KMS-11 (cell line): ENCODE measurements around the gene TAC4.

Experiments used
- H2AFZ ChIP-seq: fragments of 200-600 bp; sonication (generic); 2 replicates; pipeline ENCODE4 v1.6.1; 2016; ENCODE audit warnings: antibody characterized with exemption, mixed run types, low read depth
- H3K27ac ChIP-seq: fragments of 200-600 bp; sonication (generic); 2 replicates; pipeline ENCODE4 v1.6.1; 2016; ENCODE audit warnings: mild to moderate bottlenecking, mixed run types
- H3K27me3 ChIP-seq: fragments of 200-600 bp; sonication (generic); 2 replicates; pipeline ENCODE4 v1.6.1; 2017; ENCODE audit warnings: mild to moderate bottlenecking, low read depth, mixed run types, moderate library complexity; ENCODE audit not compliant: insufficient read depth
- H3K36me3 ChIP-seq: fragments of 200-600 bp; sonication (generic); 2 replicates; pipeline ENCODE4 v1.6.1; 2017; ENCODE audit warnings: mild to moderate bottlenecking, mixed run types; ENCODE audit not compliant: insufficient read depth
- H3K4me1 ChIP-seq: fragments of 200-600 bp; sonication (generic); 2 replicates; pipeline ENCODE4 v1.6.1; 2016; ENCODE audit warnings: mild to moderate bottlenecking, low read depth, mixed run types; ENCODE audit not compliant: poor library complexity, severe bottlenecking
- H3K4me2 ChIP-seq: fragments of 200-600 bp; sonication (generic); 2 replicates; pipeline ENCODE4 v1.7.0; 2016; ENCODE audit warnings: mild to moderate bottlenecking, mixed run types
- H3K4me3 ChIP-seq: fragments of 200-600 bp; sonication (generic); IDR thresholded peaks from 2 replicates; pipeline ENCODE4 v1.6.1; 2017; ENCODE audit warnings: low read depth, low read length, mixed read lengths; ENCODE audit not compliant: insufficient read depth
- H3K79me2 ChIP-seq: fragments of 200-600 bp; sonication (generic); 2 replicates; pipeline ENCODE4 v1.6.1; 2016; ENCODE audit warnings: low read depth, mixed run types; ENCODE audit not compliant: insufficient read depth
- H3K9ac ChIP-seq: fragments of 200-600 bp; sonication (generic); 2 replicates; pipeline ENCODE4 v1.6.1; 2016; ENCODE audit warnings: mild to moderate bottlenecking, mixed run types
- H4K20me1 ChIP-seq: fragments of 200-600 bp; sonication (generic); 2 replicates; pipeline ENCODE4 v1.6.1; 2016; ENCODE audit warnings: mild to moderate bottlenecking, mixed run types; ENCODE audit not compliant: insufficient read depth
- CTCF ChIP-seq: fragments of 200-600 bp; sonication (generic); conservative IDR thresholded peaks from 2 replicates; pipeline ENCODE4 v1.6.1; 2017; ENCODE audit warnings: low read depth, mild to moderate bottlenecking, antibody characterized with exemption, low read length, moderate library complexity, mixed read lengths

Gene TAC4

GRCh38 chr17:49890077-49890821, 42.4 kb upstream of the TAC4 start:
- H4K20me1 ChIP-seq, result no peaks in the 10 kb centered on the region
- peaks cover 96% of the 10 kb centered on the region for H3K27me3 ChIP-seq
- H3K36me3 ChIP-seq, result no peaks in the 10 kb centered on the region
- no peak overlapping the region for H3K27ac ChIP-seq
- H3K4me1 ChIP-seq, result no peaks in the 10 kb centered on the region
- H3K79me2 ChIP-seq, result no peaks in the 10 kb centered on the region
- TF ChIP-seq CTCF, result no peak
- H3K9ac ChIP-seq, result no peak overlapping the region
- H2AFZ ChIP-seq, result no peak overlapping the region
- H3K4me2 ChIP-seq, result no peak overlapping the region
- no peak overlapping the region for H3K4me3 ChIP-seq

GRCh38 chr17:49889500-49889899, 41.6 kb upstream of the TAC4 start:
- Histone ChIP-seq H3K27me3 (peaks cover 96% of the 10 kb centered on the region), H3K79me2 (no peaks in the 10 kb centered on the region), H3K4me2 (no peak overlapping the region), H3K9ac (no peak overlapping the region), H3K4me1 (no peaks in the 10 kb centered on the region), H3K4me3 (no peak overlapping the region), H2AFZ (no peak overlapping the region), H3K27ac (no peak overlapping the region), H4K20me1 (no peaks in the 10 kb centered on the region), H3K36me3 (no peaks in the 10 kb centered on the region)
- no peak for TF ChIP-seq CTCF

- Histone ChIP-seq H3K9ac (no peak overlapping the region), H2AFZ (no peak overlapping the region), H4K20me1 (no peaks in the 10 kb centered on the region), H3K4me1 (no peaks in the 10 kb centered on the region), H3K4me2 (no peak overlapping the region), H3K79me2 (no peaks in the 10 kb centered on the region), H3K27me3 (peaks cover 94% of the 10 kb centered on the region), H3K27ac (no peak overlapping the region), H3K4me3 (no peak overlapping the region), H3K36me3 (no peaks in the 10 kb centered on the region)
- TF ChIP-seq CTCF, result no peak
Observed at GRCh38 chr17:49887744-49888360, 40.0 kb upstream of the TAC4 start.

- Histone ChIP-seq H3K79me2 (no peaks in the 10 kb centered on the region), H2AFZ (no peak overlapping the region), H3K27ac (no peak overlapping the region), H3K27me3 (peaks cover 94% of the 10 kb centered on the region), H3K4me2 (no peak overlapping the region), H3K9ac (no peak overlapping the region), H3K4me3 (no peak overlapping the region), H3K4me1 (no peaks in the 10 kb centered on the region), H4K20me1 (no peaks in the 10 kb centered on the region), H3K36me3 (no peaks in the 10 kb centered on the region)
- TF ChIP-seq CTCF, result no peak
Observed at GRCh38 chr17:49887086-49887743, 39.3 kb upstream of the TAC4 start.
